HG03565 (cell line): ENCODE results near the gene MAGIX.

Source experiments
- ATAC-seq: cut with Tn5 transposase; IDR thresholded peaks from one replicate; pipeline ENCODE4 v1.9.1; 2021; ENCODE audit warnings: mild to moderate bottlenecking, moderate library complexity; ENCODE audit not compliant: unreplicated experiment

The MAGIX gene

GRCh38 chrX:49204017-49204416 is 41.5 kb downstream of the MAGIX start:
- no peak for ATAC-seq

DNA sequence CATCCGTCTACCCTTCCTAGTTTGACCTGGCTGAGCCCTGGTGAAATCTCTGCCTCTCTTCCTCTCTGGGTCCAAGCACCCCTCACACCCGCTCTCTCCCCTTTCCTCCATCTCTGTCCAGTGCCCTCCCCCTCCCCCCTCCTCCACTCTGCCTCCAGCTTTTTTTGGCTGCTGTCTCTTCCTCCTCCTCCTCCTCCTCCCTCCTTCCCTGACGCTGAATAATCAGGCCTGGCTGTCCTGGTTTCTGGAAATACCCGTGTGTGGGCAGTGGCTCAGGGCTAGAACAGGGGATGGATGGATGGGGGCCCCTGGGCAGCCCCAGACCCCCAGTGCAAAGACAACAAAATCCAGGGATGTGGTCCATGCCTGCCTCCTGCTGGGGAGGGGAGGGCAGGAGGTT is 42.2 kb downstream of the MAGIX start:
- ATAC-seq, result no peak

DNA sequence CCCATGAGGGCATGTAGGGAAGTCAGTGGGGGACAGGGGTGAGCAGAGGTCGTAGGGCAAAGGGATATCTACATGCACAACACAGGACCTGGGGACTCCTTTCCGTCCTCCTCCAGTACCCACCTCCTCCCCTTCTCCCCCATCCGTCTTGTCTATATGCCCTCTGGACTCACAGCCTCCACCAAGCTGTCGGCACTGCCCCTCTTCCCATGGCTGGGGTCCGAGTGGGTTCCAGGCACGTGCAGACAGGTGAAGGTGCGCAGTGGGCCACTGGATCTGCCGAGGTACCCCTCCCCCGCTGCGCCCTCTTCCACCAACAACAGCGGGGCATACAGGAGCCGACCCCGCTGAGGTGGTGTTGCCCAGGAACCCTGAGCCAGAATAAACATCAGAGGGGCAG is 42.9 kb downstream of the MAGIX start:
- no peak for ATAC-seq

DNA sequence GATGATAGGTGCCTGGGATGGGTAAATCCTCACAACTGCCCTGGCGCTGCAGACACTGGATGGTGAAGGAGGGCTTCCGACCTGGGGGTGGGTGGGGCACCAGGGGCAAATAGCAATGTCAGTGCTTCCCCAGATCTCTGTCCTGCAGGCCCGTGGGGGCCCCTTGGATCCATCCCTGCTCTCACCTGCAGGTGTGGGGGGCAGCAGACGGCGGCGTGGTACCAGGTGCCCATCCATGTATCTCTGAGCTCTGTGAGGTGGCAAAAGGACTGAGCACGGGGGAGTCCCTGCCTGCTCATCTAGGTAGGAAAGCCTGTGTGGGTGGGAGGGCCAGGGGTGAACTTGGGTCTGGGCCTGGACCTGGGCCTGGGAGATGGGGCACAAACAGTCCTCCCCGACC is 44.0 kb downstream of the MAGIX start:
- no peak for ATAC-seq

- no peak for ATAC-seq
Measured at GRCh38 chrX:49208399-49208798, 45.8 kb downstream of the MAGIX start.

GRCh38 chrX:49209434-49210251 is 47.1 kb downstream of the MAGIX start:
- ATAC-seq, result no peak

GRCh38 chrX:49210406-49210805 is 47.8 kb downstream of the MAGIX start:
- ATAC-seq, result no peak

GRCh38 chrX:49211074-49211473 is 48.5 kb downstream of the MAGIX start:
- no peak for ATAC-seq

DNA sequence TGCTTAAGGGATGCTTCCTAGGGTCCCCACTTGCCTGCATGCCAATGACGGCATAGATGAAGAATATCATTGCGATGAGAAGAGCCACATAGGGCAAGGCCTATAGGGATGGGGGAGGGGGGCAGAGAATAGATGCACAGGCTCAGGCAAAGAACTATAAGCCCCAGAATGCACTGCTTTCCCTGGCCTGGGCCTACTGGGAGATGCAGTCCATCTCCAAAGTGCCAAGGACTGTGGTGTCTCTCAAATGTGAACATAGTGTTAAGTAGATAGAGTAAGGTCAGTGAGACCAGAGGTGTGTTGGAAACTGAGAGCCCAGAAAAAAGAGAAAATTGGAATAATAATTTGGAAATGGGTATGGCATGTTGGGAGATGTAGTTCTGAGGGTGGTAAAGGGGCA is 49.7 kb downstream of the MAGIX start:
- ATAC-seq, result no peak

- no peak for ATAC-seq
Measured at GRCh38 chrX:49212861-49213260, 50.3 kb downstream of the MAGIX start.

- ATAC-seq, result no peak
Measured at GRCh38 chrX:49214416-49214815, 51.9 kb downstream of the MAGIX start.

GRCh38 chrX:49214996-49215526 is 52.5 kb downstream of the MAGIX start:
- no peak for ATAC-seq
